Mucosa of stomach (tissue), 1 donor: Measurements from ENCODE around the gene RCC2.

Experiments
- H3K27me3 ChIP-seq: one replicate; pipeline ENCODE4 v1.7.0; 2013; ENCODE audit warnings: mild to moderate bottlenecking, low read length; ENCODE audit not compliant: control insufficient read depth, insufficient read depth
- H3K36me3 ChIP-seq: one replicate; pipeline ENCODE4 v1.7.0; 2013; ENCODE audit warnings: low read length; ENCODE audit not compliant: control insufficient read depth, insufficient read depth
- H3K4me1 ChIP-seq: one replicate; pipeline ENCODE4 v1.7.0; 2013; ENCODE audit warnings: mild to moderate bottlenecking, low read length; ENCODE audit not compliant: control insufficient read depth, insufficient read depth
- H3K4me3 ChIP-seq: one replicate; pipeline ENCODE4 v1.7.0; 2013; ENCODE audit warnings: low read length
- H3K9ac ChIP-seq: one replicate; pipeline ENCODE4 v1.7.0; 2013; ENCODE audit warnings: mild to moderate bottlenecking, low read length, moderate library complexity
- H3K9me3 ChIP-seq: one replicate; pipeline ENCODE4 v1.7.0; 2013; ENCODE audit warnings: mild to moderate bottlenecking, low read length, moderate library complexity; ENCODE audit not compliant: control insufficient read depth
- donor health status: Pancreatic carcinoma.

RCC2 gene

GRCh38 chr1:17381161-17381560 lies 58.3 kb downstream of the RCC2 start:
- Histone ChIP-seq H3K4me1 (no peaks in the 10 kb centered on the region), H3K27me3 (peaks cover 12% of the 10 kb centered on the region)

GRCh38 chr1:17377325-17377953 lies 62.0 kb downstream of the RCC2 start:
- Histone ChIP-seq H3K9ac (no peak overlapping the region), H3K4me3 (no peak overlapping the region), H3K9me3 (no peaks in the 10 kb centered on the region), H3K4me1 (no peaks in the 10 kb centered on the region), H3K27me3 (peaks cover 10% of the 10 kb centered on the region), H3K36me3 (no peaks in the 10 kb centered on the region)

More at GRCh38 chr1:17381161-17381560, 58.3 kb downstream of the RCC2 start:
- no peak overlapping the region for H3K9ac ChIP-seq
- H3K9me3 ChIP-seq, result no peaks in the 10 kb centered on the region
- H3K36me3 ChIP-seq, result no peaks in the 10 kb centered on the region
- no peak overlapping the region for H3K4me3 ChIP-seq

GRCh38 chr1:17375651-17376050 lies 63.8 kb downstream of the RCC2 start:
- no peaks in the 10 kb centered on the region for H3K4me1 ChIP-seq
- H3K27me3 ChIP-seq, result peaks cover 8% of the 10 kb centered on the region
- H3K4me3 ChIP-seq, result no peak overlapping the region
- no peaks in the 10 kb centered on the region for H3K36me3 ChIP-seq
- no peaks in the 10 kb centered on the region for H3K9me3 ChIP-seq
- H3K9ac ChIP-seq, result no peak overlapping the region

GRCh38 chr1:17372955-17373354 lies 66.5 kb downstream of the RCC2 start:
- H3K9me3 ChIP-seq, result no peaks in the 10 kb centered on the region
- H3K36me3 ChIP-seq, result no peaks in the 10 kb centered on the region
- H3K4me3 ChIP-seq, result no peak overlapping the region
- H3K27me3 ChIP-seq, result peaks cover 3% of the 10 kb centered on the region
- no peak overlapping the region for H3K9ac ChIP-seq
- no peaks in the 10 kb centered on the region for H3K4me1 ChIP-seq

- Histone ChIP-seq H3K36me3 (no peaks in the 10 kb centered on the region), H3K4me3 (no peak within 1 kb of the TSS), H3K27me3 (no peaks in the 10 kb centered on the region), H3K4me1 (no peaks in the 10 kb centered on the region), H3K9ac (no peak within 1 kb of the TSS), H3K9me3 (no peaks in the 10 kb centered on the region)
Observed at GRCh38 chr1:17371896-17372295, 67.6 kb downstream of the RCC2 start, which contains the start of gene PADI6. Gene PADI6 (plus strand): TSS chr1:17372196. CDS start chr1:17372246, 50 bp downstream.

GRCh38 chr1:17370618-17371017 lies 68.9 kb downstream of the RCC2 start:
- no peaks in the 10 kb centered on the region for H3K9me3 ChIP-seq
- H3K36me3 ChIP-seq, result no peaks in the 10 kb centered on the region
- no peak overlapping the region for H3K4me3 ChIP-seq
- no peaks in the 10 kb centered on the region for H3K27me3 ChIP-seq
- no peaks in the 10 kb centered on the region for H3K4me1 ChIP-seq
- H3K9ac ChIP-seq, result no peak overlapping the region

- no peak overlapping the region for H3K4me3 ChIP-seq
- H3K36me3 ChIP-seq, result no peaks in the 10 kb centered on the region
- no peaks in the 10 kb centered on the region for H3K27me3 ChIP-seq
- H3K9ac ChIP-seq, result no peak overlapping the region
- H3K9me3 ChIP-seq, result no peaks in the 10 kb centered on the region
- H3K4me1 ChIP-seq, result no peaks in the 10 kb centered on the region
Observed at GRCh38 chr1:17369466-17369865, 70.0 kb downstream of the RCC2 start.

GRCh38 chr1:17365293-17365692 lies 74.2 kb downstream of the RCC2 start:
- H3K4me1 ChIP-seq, result no peaks in the 10 kb centered on the region
- no peaks in the 10 kb centered on the region for H3K27me3 ChIP-seq
- H3K9me3 ChIP-seq, result no peaks in the 10 kb centered on the region
- H3K36me3 ChIP-seq, result no peaks in the 10 kb centered on the region
- no peak overlapping the region for H3K4me3 ChIP-seq
- H3K9ac ChIP-seq, result no peak overlapping the region

GRCh38 chr1:17363771-17364170 lies 75.7 kb downstream of the RCC2 start:
- Histone ChIP-seq H3K36me3 (no peaks in the 10 kb centered on the region), H3K9me3 (no peaks in the 10 kb centered on the region), H3K9ac (no peak overlapping the region), H3K27me3 (no peaks in the 10 kb centered on the region), H3K4me3 (no peak overlapping the region), H3K4me1 (no peaks in the 10 kb centered on the region)

- Histone ChIP-seq H3K9ac (no peak overlapping the region), H3K4me3 (no peak overlapping the region), H3K36me3 (no peaks in the 10 kb centered on the region), H3K9me3 (no peaks in the 10 kb centered on the region), H3K27me3 (no peaks in the 10 kb centered on the region), H3K4me1 (no peaks in the 10 kb centered on the region)
Observed at GRCh38 chr1:17363351-17363750, 76.1 kb downstream of the RCC2 start.

GRCh38 chr1:17361687-17362086 lies 77.8 kb downstream of the RCC2 start:
- H3K9me3 ChIP-seq, result no peaks in the 10 kb centered on the region
- no peaks in the 10 kb centered on the region for H3K27me3 ChIP-seq
- H3K4me1 ChIP-seq, result no peaks in the 10 kb centered on the region
- H3K4me3 ChIP-seq, result no peak overlapping the region
- H3K36me3 ChIP-seq, result no peaks in the 10 kb centered on the region
- no peak overlapping the region for H3K9ac ChIP-seq

- Histone ChIP-seq H3K9me3 (no peaks in the 10 kb centered on the region), H3K4me1 (no peaks in the 10 kb centered on the region), H3K36me3 (no peaks in the 10 kb centered on the region), H3K4me3 (no peak overlapping the region), H3K27me3 (no peaks in the 10 kb centered on the region), H3K9ac (no peak overlapping the region)
Observed at GRCh38 chr1:17360272-17360956, 79.1 kb downstream of the RCC2 start.
